Measurements from ENCODE around the gene PSMC3IP.

PSMC3IP gene

GRCh38 chr17:42585353-42585752, 7.8 kb upstream of the PSMC3IP start (continued):
- TF ChIP-seq ZNF341 (tag by site-specific recombination; IDR thresholded peaks at IDR 0.05; ENCODE audit: low read depth): no peak

DNA sequence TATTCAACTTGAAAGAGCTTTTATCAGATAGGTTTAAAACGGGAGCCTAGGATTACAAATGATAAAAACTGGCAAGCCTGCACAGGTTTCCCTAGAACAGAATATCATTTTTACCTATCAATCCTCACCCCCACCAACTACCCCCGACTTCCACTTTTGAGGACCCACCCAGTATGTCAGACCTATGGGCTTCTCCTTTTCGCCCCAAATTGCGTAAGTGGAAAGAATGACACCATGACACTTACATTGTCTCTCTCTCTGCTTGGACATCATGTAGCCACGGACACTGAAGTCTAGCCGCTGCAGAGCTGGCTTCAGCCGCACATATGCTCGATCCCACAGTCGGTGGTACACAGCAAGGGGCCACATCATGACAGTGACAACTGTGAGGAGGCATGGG, 7.4 kb upstream of the PSMC3IP start:
- no peak for TF ChIP-seq ZNF223 (tag by site-specific recombination; IDR thresholded peaks at IDR 0.05)
- TF ChIP-seq KLF9 (tag by site-specific recombination; IDR thresholded peaks at IDR 0.05; ENCODE audit: low read depth): no peak
- no peak for TF ChIP-seq ZSCAN23 (tag by site-specific recombination; IDR thresholded peaks at IDR 0.05)
- 0 out of 2 replicates have a peak, but pooled peaks have one; percentile 7 for TF ChIP-seq ZIC2 (tag by site-specific recombination; IDR thresholded peaks at IDR 0.05)
- no peak for TF ChIP-seq ZNF600 (tag by site-specific recombination; IDR thresholded peaks at IDR 0.05)
- no peak for TF ChIP-seq ZNF174 (tag by site-specific recombination; IDR thresholded peaks at IDR 0.05)
- no peak for TF ChIP-seq SCRT1 (tag by site-specific recombination; IDR thresholded peaks at IDR 0.05; ENCODE audit: borderline replicate concordance)
- H3K9me3 ChIP-seq (ENCODE audit: control insufficient read depth, insufficient read depth, low read depth, low read length): no peaks in the 10 kb centered on the region
- no peaks in the 10 kb centered on the region for H3K4me1 ChIP-seq (ENCODE audit: control insufficient read depth, insufficient read depth, low read length)
- POLR2A ChIA-PET: interaction anchor here (0.6 kb wide), 1 partner anchor 72 kb away, joined by 4 read pairs; no protein-coding TSS in a partner anchor
- H3K36me3 ChIP-seq (ENCODE audit: control insufficient read depth in 2 of 2, insufficient read depth in 1 of 2, low read length in 2 of 2): peaks cover 39 to 97% of the 10 kb centered on the region in 2 experiments
- CTCF ChIA-PET: no interaction called here
- no peak overlapping the region for H3K4me3 ChIP-seq (ENCODE audit: low read depth, low read length)
- H3K27ac ChIP-seq (ENCODE audit: extremely low read depth, low read depth, low read length): no peak overlapping the region

DNA sequence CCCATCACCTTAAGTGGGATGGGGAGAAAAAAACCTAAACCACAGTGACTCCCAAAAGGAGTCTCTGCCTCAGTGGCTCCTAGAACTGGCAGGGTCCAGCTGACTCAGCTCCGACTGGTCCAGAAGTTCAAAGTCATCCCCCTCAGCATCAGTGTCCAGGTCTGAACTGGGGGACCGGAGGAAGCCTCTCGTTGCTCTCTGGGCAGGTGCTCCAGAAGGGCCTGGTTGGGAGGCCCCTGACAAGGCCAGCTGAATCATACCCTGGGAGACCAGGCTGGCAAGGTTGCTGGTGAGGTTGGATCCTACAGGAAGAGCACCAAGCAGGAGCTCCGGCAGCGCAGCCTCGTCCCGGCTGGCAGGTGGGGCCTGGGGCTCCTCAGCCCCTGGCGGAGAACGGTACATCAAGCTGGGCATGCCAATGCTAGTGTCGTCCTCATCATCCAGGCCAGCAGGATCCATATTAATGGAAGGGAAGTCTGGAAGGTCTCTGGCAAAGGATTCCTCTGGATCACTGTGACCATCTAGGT, 4.3 kb upstream of the PSMC3IP start:
- Histone ChIP-seq H3K4me1 (ENCODE audit: control insufficient read depth, insufficient read depth, low read length) (no peaks in the 10 kb centered on the region), H3K4me3 (ENCODE audit: low read depth, low read length) (no peak overlapping the region), H3K36me3 (ENCODE audit: control insufficient read depth in 2 of 2, insufficient read depth in 1 of 2, low read length in 2 of 2) (peaks cover 23 to 77% of the 10 kb centered on the region in 2 experiments), H3K9me3 (ENCODE audit: control insufficient read depth, insufficient read depth, low read depth, low read length) (no peaks in the 10 kb centered on the region), H3K27ac (ENCODE audit: extremely low read depth, low read depth, low read length) (no peak overlapping the region)
- CTCF ChIA-PET: interaction anchor here (0.8 to 7.4 kb wide), 3 partner anchors 37 to 179 kb away, joined by 4 to 112 read pairs (median 4); partner anchors contain the start of gene RAMP2
- POLR2A ChIA-PET: interaction anchor here (0.5 kb wide), 1 partner anchor 23 kb away, joined by 3 read pairs; no protein-coding TSS in a partner anchor
- TF ChIP-seq ZNF792 (tag by site-specific recombination; IDR thresholded peaks at IDR 0.05): no peak
- peak; percentile 48 for TF ChIP-seq ZNF600 (tag by site-specific recombination; IDR thresholded peaks at IDR 0.05)
- no peak for TF ChIP-seq ZNF843 (tag by site-specific recombination; IDR thresholded peaks at IDR 0.05)

- ChIA-PET CTCF (interaction anchor here (0.6 to 7.4 kb wide), 6 partner anchors 29 to 181 kb away, joined by 4 to 112 read pairs (median 8); partner anchors contain the start of genes CCR10, RAMP2, RETREG3 and TUBG1), POLR2A (interaction anchor here (0.6 to 5.0 kb wide), 4 partner anchors 14 to 262 kb away, joined by 3 to 48 read pairs (median 22); partner anchors contain the start of genes MLX, RETREG3 and TUBG1)
- Histone ChIP-seq H3K27ac (ENCODE audit: extremely low read depth, low read depth, low read length) (no peak overlapping the region), H3K36me3 (ENCODE audit: control insufficient read depth in 2 of 2, insufficient read depth in 1 of 2, low read length in 2 of 2) (peaks cover 29 to 75% of the 10 kb centered on the region in 2 experiments), H3K9me3 (ENCODE audit: control insufficient read depth, insufficient read depth, low read depth, low read length) (no peaks in the 10 kb centered on the region), H3K4me1 (ENCODE audit: control insufficient read depth, insufficient read depth, low read length) (peaks cover 4% of the 10 kb centered on the region), H3K4me3 (ENCODE audit: low read depth, low read length) (no peak overlapping the region)
- TF ChIP-seq OVOL3 (tag by site-specific recombination; IDR thresholded peaks at IDR 0.05) (no peak), REST (tag by site-specific recombination; IDR thresholded peaks at IDR 0.05) (peak; percentile 65; the same call in 1 of the 2 replicates)
- TF ChIP-seq, protein P1, sequence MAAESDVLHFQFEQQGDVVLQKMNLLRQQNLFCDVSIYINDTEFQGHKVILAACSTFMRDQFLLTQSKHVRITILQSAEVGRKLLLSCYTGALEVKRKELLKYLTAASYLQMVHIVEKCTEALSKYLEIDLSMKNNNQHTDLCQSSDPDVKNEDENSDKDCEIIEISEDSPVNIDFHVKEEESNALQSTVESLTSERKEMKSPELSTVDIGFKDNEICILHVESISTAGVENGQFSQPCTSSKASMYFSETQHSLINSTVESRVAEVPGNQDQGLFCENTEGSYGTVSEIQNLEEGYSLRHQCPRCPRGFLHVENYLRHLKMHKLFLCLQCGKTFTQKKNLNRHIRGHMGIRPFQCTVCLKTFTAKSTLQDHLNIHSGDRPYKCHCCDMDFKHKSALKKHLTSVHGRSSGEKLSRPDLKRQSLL (tag by site-specific recombination; IDR thresholded peaks at IDR 0.05): peak; percentile 17; the same call in 1 of the 2 replicates
Observed at GRCh38 chr17:42579794-42580551, 2.4 kb upstream of the PSMC3IP start.
